GM21825 (cell line): ENCODE results near the gene USP48.

Experiments used
- ATAC-seq: cut with Tn5 transposase; IDR thresholded peaks from one replicate; pipeline ENCODE4 v1.9.1; 2021; ENCODE audit warnings: mild to moderate bottlenecking, moderate library complexity; ENCODE audit not compliant: unreplicated experiment

Gene USP48

GRCh38 chr1:21670059-21670881 lies 112.7 kb downstream of the USP48 start:
- no peak for ATAC-seq

DNA sequence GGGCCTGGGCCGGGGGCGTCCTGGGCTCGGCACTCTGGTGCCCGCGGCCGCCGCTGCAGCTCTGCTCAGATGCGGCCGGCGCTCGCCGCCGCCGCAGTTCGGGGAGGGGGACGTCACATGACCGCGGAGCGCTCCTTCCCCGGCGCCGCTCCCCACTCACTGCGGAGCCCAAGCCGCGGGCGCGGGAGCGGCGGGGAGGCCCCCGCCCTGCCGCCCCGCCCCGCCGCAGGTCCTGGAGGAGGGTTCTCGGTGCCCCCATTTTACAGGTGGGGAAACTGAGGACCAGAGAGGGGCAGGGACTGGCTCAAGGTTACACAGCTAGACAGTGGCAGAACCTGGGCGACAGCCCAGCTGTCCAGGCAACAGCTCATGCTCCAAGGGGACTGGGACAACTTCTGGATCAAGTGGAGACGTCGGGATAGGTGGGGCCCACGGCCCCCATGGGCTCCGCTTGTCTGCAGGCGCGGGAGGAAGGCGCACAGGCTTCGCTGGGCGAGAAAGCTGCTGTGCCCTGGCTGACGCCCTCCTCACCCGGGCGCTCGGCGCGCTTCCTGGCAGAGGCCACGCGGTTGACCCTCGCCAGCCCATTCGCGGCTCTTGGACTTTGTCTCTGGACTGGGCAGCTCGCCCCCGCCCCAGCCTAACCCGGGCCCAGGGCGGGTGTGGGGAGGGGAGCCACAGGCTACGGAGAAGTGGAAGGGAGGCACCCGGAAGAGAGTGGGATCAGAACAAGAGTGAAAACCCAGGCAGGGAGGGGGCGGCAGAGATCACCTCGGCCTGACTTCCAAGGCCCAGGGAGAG lies 113.5 kb downstream of the USP48 start, which contains the start of gene RAP1GAP:
Gene RAP1GAP, minus strand, starts transcription at position 100 of the 801 bp plus-strand sequence. CDS start 49,325 bp downstream, outside the sequence.
- ATAC-seq = no peak

GRCh38 chr1:21668951-21669257 lies 114.0 kb downstream of the USP48 start:
- no peak for ATAC-seq

- ATAC-seq = no peak
These were observed 114.6 kb downstream of the USP48 start for GRCh38 chr1:21668232-21668950.

DNA sequence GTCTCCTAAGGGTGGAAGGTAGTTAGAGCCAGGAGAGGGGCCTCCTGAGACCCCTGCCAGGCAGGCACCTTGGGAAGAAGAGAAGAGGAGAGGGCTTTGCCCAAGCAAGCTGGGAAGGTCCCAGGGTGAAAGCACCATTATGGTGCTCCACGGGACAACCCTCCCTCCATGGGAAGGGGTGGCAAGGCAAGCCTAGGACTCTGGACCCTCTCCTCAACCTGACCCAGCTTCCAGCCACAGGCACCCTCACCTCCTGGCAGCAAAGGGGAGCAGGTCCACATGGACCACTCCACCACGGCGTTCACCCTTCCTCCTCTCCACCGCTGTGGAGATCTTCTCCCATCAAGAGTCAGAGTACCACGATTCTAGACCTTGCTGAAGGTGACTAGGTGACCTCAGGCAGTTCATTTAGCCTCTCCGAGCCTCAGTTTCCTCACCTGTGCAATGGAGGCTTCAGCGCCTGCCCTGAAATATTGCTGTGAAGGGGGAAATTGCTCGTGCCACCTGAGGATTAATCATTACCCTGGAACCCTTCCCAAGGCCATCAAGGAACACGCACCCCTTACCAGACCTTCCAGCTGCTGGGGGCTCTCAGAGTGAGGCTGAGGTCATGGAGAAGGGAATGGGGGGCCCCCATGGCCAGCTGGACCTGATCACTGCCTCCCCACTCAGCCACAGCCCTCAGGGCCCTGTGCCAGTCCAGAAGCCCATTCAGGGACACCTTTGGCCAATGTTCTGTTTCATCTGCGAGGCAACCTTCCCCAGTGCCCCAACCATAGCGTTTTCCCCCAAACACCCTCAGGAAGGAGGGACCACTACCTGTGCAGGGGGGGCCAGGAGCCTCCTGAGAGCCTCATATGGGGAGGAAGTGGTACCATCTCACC lies 115.4 kb downstream of the USP48 start:
- ATAC-seq = no peak

- no peak for ATAC-seq
These were observed 116.2 kb downstream of the USP48 start for GRCh38 chr1:21666576-21667320.

DNA sequence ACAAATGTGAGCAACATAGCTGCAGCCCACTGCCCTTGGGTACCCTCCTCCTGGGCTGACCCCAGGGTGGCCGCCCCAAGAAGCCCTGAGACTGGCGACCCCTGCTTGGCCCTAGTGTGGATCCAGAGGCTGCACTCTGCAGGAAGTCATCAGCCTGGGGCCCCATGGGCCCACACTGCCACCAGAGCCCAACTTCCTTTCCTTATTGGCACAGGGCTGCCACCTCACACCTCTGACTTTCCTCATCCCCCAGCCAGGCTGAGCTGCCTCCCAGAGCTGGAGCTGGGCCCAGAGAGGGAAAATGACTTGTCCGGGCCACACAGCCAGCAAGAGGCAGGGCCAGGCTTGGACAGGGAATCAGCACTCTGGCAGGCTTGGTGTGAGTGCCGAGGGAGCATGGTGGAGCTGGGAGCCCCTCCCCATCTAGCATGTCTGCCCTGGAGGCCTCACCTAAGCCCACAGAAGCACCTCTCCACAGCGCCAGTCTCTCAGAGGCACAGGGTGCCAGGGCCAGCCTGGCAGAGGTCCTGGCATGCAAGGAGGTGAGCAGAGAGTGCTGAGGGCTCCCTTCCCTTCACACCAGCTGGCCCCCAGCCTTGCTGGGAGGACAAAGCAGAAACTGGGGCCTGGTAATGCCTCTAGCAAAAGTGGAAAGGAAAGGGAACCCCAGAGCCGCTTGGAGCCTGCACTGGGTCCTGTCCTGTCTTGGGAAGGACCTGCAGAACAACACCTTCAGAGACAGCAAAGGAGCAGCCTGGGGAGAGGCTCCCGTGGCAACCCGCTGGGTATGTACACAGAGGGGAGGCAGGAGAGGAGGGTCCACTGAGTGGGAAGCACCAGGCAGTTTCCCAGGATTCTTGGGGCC lies 117.0 kb downstream of the USP48 start:
- ATAC-seq = no peak

DNA sequence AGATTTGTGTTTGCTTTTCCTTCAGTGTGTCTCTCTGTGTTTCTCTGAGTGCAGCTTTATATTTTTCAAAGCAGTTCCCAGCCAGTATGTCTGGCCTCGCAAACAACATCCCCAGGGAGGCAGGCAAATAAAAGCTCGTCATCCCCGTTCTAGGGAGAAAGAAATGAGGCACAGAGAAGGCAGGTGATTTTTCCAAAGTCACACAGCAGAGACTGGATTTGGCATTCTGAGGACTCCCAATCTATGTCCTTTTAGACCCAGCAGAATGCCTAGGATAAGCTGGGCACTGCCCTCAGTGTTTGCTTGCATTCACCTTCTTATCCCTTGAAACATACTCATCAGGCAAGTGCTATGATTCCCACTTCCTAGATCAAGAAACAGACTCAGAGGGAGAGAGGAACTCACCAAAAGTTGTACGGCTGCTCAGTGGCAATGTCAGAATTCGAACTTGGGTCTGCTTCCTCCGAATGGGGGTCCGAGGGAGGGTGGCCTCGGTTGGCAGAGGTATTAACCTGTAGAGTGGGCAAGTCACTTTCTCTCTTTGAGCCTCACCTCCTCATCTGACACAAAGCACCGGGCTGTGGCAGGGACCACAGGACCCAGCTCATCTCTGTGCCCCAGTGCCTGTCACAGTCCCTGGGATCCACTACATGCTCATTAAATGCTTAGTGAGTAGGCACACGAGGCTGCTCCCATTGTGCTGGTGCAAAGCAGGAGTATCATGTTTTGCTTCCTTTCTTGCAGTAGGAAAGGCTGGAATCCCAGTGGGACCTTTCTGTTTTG lies 118.0 kb downstream of the USP48 start:
- no peak for ATAC-seq

DNA sequence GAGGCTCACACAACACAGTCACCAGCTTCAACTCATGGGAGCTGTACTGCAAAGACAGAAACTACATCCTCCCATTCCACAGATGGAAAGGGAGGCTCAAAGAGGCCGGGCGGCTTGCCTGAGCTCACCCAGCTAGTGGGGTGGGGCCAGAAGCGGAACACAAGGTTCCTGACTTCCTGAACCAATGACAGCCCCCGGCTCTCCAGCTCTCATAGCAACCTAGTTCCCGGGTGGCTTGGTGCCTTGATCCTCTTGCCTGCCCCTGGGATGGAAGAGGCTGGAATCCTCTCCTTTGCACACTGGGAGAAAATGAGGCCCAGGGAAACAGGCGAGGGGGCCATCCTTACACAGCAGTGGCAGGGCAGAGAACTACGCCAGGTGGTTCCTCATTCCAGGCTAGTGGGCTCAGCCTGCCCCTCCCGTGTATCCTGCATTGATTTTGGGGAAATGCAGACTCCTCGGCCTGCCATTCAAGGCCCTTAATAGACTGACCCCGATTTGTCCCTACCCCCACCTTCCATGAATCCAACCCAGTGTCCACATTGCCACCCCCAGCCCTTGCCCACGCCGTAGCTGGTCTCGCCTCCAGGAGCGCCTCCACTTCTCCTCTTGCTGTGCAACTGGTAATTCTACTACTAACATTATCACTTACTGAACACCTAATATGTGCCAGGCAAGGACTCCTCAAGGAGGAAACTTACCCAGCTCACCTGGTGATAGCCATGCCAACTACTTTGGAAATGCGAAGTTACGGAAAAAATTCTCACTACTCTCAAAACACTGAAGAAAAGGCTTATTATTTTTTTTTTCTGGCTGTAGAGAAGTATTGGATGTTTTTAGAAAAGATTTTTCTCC lies 118.8 kb downstream of the USP48 start:
- ATAC-seq = no peak

GRCh38 chr1:21663248-21663950 lies 119.5 kb downstream of the USP48 start:
- no peak for ATAC-seq

DNA sequence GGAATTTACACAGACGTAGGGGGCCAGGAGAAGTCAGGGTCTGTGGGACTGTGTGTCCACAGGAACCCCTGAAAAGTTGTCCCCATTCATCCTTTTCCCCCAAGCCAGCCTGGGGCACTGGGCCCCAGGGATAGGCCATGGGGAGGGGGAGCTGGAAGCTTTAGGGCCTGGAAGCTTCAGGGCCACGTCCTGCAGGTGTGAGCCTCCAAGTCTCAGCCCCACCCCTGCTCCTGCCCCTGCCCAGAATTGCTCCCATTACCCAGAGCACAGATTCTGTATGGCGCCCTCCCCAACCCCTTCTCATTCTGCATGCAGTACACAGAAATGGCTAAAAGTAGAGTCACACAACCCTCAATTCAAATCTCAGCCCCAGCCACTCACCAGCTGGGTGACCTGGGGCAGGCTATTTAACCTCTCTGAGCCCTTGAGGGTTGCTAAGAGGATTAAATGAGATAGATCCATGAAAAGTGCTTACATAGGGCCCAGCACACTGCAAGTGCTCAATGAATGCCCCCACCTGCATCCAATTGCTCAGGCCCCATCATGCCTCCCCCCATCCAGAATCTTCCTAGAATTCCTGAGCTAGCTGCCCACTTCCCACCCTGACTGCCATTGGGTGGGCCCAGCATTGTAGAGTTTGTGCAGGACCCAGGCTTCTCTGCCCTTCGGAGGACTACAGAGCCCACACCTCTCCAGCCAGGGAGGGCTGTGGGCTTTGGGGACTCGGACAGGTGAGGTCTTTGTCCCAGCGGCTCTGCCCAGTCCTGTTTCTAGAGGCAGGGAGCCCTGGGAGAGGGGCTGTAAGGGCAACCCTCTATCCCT lies 120.3 kb downstream of the USP48 start:
- ATAC-seq = no peak

- no peak for ATAC-seq
These were observed 121.1 kb downstream of the USP48 start for GRCh38 chr1:21661886-21662285.

DNA sequence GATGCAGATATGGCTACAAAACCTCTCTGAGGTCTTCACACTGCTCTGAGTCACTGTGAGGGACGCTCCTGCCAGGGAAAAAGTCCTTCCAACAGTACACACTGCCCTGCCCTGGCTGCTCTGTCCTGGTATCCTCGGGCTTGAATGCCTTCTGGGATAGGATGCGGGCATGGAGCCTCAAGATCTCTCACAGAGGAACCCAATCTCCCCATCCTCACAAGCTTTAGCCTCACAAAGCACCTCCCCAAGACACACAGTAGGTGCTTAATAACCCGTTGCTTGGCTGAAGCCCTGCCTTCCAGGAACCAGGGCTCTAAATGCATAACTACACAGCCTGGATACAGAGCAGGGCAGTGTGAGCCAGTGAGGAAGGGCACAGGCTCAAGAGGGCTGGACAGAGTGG lies 123.0 kb downstream of the USP48 start:
- ATAC-seq = no peak

GRCh38 chr1:21659099-21659923 lies 123.6 kb downstream of the USP48 start:
- ATAC-seq = peak; percentile 54
